HepG2 (cell line): ENCODE data around the gene STK36. TPM values are rescaled to one million over a fixed set of nuclear protein-coding genes. Genes with fewer than 3 reads are reported as not detected.

Experiments
- CBX5 ChIP-seq: sonication (generic); formaldehyde crosslinking; IDR thresholded peaks from 2 replicates; pipeline ENCODE4 v1.4.0; 2020; ENCODE audit warnings: missing genetic modification reagents, borderline replicate concordance
- DR1 ChIP-seq: sonication (generic); formaldehyde crosslinking; IDR thresholded peaks from 2 replicates; pipeline ENCODE4 v1.8.0; 2021; ENCODE audit warnings: mild to moderate bottlenecking, missing genetic modification reagents, inconsistent platforms
- E2F5 ChIP-seq: sonication (generic); formaldehyde crosslinking; conservative IDR thresholded peaks from 2 replicates; pipeline ENCODE4 v1.4.0; 2020; ENCODE audit warnings: missing genetic modification reagents
- FIP1L1 ChIP-seq: fragments of 200-400 bp; formaldehyde crosslinking; IDR thresholded peaks from 2 replicates; pipeline ENCODE4 v1.6.1; 2018; ENCODE audit warnings: low read depth, mild to moderate bottlenecking, low read length, moderate library complexity, borderline replicate concordance; ENCODE audit not compliant: insufficient read depth
- MAFK ChIP-seq, 2 experiments: IDR thresholded peaks in 1 of 2; conservative IDR thresholded peaks in 1 of 2; 2 replicates each; pipeline ENCODE4 v1.6.1; 2011; ENCODE audit warnings: improper control_type of control experiment in 2 of 2, low read length in 2 of 2
- MXD1 ChIP-seq: sonication (generic); formaldehyde crosslinking; IDR thresholded peaks from 2 replicates; pipeline ENCODE4 v1.4.0; 2020; ENCODE audit warnings: mild to moderate bottlenecking, missing genetic modification reagents
- PCBP2 ChIP-seq: fragments of 200-400 bp; formaldehyde crosslinking; optimal IDR thresholded peaks from 2 replicates; pipeline ENCODE3; 2018; ENCODE audit warnings: low read length, low read depth; ENCODE audit not compliant: poor library complexity, severe bottlenecking
- PHF8 ChIP-seq: sonication (generic); formaldehyde crosslinking; IDR thresholded peaks from 2 replicates; pipeline ENCODE4 v1.5.0; 2020; ENCODE audit warnings: missing genetic modification reagents
- POGZ ChIP-seq: sonication (generic); formaldehyde crosslinking; IDR thresholded peaks from 2 replicates; pipeline ENCODE4 v1.4.0; 2020; ENCODE audit warnings: mild to moderate bottlenecking, missing genetic modification reagents
- RARA ChIP-seq: IDR thresholded peaks from 2 replicates; pipeline ENCODE4 v1.6.1; 2016; ENCODE audit warnings: missing genetic modification reagents, missing compliant biosample characterization
- ZKSCAN1 ChIP-seq: fragments of 150-350 bp; IDR thresholded peaks from 2 replicates; pipeline ENCODE4 v1.6.1; 2014; ENCODE audit warnings: low read length
- ZNF224 ChIP-seq: sonication (generic); formaldehyde crosslinking; IDR thresholded peaks from 2 replicates; pipeline ENCODE4 v1.5.0; 2020; ENCODE audit warnings: mild to moderate bottlenecking, missing genetic modification reagents
- ZNF446 ChIP-seq: sonication (generic); formaldehyde crosslinking; IDR thresholded peaks from 2 replicates; pipeline ENCODE4 v1.5.0; 2020; ENCODE audit warnings: mild to moderate bottlenecking, missing genetic modification reagents
- ZNF484 ChIP-seq: sonication (generic); formaldehyde crosslinking; IDR thresholded peaks from 2 replicates; pipeline ENCODE4 v1.5.1; 2020; ENCODE audit warnings: mild to moderate bottlenecking, low read depth, missing genetic modification reagents, borderline replicate concordance
- ZNF513 ChIP-seq: sonication (generic); formaldehyde crosslinking; conservative IDR thresholded peaks from 2 replicates; pipeline ENCODE4 v1.5.0; 2020; ENCODE audit warnings: missing genetic modification reagents
- ZNF530 ChIP-seq: sonication (generic); formaldehyde crosslinking; IDR thresholded peaks from 2 replicates; pipeline ENCODE4 v1.5.0; 2020; ENCODE audit warnings: low read depth, mild to moderate bottlenecking, missing genetic modification reagents
- ZNF737 ChIP-seq: sonication (generic); formaldehyde crosslinking; IDR thresholded peaks from 2 replicates; pipeline ENCODE4 v1.5.0; 2020; ENCODE audit warnings: missing genetic modification reagents, mild to moderate bottlenecking, borderline replicate concordance
- polyA plus RNA-seq, 8 experiments: library from polyadenylated mRNA; depleted of rRNA in 3 of 8; stranded (reverse) in 7 of 8; unstranded in 1 of 8; fragments of >200 nt; fragmentation: Illumina TruSeq in 4 of 8; extraction: Trizol in 4 of 8; gene quantifications; 2 replicates each; pipeline versions ENCODE4 v1.2.1 to v1.2.3, GENCODE V29; 2011 to 2016; ENCODE audit warnings: low read depth in 4 of 8, missing spikeins in 1 of 8, mixed read lengths in 1 of 8; ENCODE audit not compliant: insufficient read depth in 1 of 8
- total RNA-seq, 5 experiments: library from RNA; depleted of rRNA; stranded (reverse); fragments of >200 nt; fragmentation: Illumina TruSeq; extraction: Trizol; gene quantifications; 2 replicates each; pipeline ENCODE4 v1.2.3, GENCODE V29; 2016; ENCODE audit warnings: low read depth in 1 of 5
- TF ChIP-seq, protein P1 (sequence below): sonication (generic); formaldehyde crosslinking; IDR thresholded peaks from 2 replicates; pipeline ENCODE4 v1.4.0; 2020; ENCODE audit warnings: mild to moderate bottlenecking, missing genetic modification reagents, borderline replicate concordance
- TF ChIP-seq, protein P2 (sequence below): sonication (generic); formaldehyde crosslinking; IDR thresholded peaks from 2 replicates; pipeline ENCODE4 v1.8.0; 2022; ENCODE audit warnings: low read depth, missing genetic modification reagents

The STK36 gene
- total and polyA plus RNA-seq, 2 of the 13 experiments (the other 11 are each of a cell fraction or from before 2014, with no cell fraction given), result 45.9 to 83.5 TPM

DNA sequence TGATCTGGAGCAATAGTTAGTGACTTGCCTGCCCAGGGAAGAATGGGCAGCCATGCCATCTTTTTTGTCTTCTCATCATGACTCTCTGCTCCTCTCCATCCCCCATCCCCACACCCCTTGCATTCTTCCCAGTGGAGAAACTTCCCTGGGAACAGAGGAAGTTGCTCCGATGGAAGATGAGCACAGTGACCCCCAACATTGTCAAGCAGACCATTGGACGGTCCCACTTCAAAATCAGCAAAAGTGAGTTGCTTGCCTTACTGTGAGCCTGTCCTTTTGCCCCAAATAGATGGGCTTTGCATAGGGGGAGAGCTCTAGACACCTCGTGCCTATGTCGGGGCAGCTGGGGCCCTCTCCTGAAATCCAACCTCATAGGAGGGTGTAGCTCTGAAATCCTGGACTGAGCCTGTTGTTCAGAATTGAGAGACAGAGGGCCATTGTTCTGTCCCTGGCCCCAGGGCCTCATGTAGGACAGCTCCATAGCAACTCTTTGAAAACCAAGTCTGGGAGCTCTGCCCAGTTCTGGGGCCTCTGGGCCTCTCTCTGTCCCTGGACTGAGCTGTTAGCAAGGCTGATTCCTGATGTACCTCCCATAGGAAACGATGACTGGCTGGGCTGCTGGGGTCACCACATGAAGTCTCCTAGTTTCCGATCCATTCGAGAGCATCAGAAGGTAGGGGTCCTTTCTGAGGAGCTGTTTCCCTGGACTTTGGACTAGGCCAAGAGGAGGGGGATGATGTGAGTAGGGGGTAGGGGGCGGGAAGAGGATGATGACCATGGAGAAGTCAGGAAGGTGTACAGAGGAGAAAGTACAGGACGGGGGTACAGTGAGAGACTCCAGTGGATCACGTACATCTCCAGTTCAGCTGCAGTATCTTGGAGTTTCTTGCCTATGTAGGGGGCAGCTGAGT lies 73.9 kb downstream of the STK36 start (continued):
- TF ChIP-seq, protein P1, sequence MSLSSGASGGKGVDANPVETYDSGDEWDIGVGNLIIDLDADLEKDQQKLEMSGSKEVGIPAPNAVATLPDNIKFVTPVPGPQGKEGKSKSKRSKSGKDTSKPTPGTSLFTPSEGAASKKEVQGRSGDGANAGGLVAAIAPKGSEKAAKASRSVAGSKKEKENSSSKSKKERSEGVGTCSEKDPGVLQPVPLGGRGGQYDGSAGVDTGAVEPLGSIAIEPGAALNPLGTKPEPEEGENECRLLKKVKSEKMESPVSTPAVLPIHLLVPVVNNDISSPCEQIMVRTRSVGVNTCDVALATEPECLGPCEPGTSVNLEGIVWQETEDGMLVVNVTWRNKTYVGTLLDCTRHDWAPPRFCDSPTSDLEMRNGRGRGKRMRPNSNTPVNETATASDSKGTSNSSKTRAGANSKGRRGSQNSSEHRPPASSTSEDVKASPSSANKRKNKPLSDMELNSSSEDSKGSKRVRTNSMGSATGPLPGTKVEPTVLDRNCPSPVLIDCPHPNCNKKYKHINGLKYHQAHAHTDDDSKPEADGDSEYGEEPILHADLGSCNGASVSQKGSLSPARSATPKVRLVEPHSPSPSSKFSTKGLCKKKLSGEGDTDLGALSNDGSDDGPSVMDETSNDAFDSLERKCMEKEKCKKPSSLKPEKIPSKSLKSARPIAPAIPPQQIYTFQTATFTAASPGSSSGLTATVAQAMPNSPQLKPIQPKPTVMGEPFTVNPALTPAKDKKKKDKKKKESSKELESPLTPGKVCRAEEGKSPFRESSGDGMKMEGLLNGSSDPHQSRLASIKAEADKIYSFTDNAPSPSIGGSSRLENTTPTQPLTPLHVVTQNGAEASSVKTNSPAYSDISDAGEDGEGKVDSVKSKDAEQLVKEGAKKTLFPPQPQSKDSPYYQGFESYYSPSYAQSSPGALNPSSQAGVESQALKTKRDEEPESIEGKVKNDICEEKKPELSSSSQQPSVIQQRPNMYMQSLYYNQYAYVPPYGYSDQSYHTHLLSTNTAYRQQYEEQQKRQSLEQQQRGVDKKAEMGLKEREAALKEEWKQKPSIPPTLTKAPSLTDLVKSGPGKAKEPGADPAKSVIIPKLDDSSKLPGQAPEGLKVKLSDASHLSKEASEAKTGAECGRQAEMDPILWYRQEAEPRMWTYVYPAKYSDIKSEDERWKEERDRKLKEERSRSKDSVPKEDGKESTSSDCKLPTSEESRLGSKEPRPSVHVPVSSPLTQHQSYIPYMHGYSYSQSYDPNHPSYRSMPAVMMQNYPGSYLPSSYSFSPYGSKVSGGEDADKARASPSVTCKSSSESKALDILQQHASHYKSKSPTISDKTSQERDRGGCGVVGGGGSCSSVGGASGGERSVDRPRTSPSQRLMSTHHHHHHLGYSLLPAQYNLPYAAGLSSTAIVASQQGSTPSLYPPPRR, result peak; percentile 26; the same call in 1 of the 2 replicates
- TF ChIP-seq FIP1L1, result no peak
- TF ChIP-seq, protein P2, sequence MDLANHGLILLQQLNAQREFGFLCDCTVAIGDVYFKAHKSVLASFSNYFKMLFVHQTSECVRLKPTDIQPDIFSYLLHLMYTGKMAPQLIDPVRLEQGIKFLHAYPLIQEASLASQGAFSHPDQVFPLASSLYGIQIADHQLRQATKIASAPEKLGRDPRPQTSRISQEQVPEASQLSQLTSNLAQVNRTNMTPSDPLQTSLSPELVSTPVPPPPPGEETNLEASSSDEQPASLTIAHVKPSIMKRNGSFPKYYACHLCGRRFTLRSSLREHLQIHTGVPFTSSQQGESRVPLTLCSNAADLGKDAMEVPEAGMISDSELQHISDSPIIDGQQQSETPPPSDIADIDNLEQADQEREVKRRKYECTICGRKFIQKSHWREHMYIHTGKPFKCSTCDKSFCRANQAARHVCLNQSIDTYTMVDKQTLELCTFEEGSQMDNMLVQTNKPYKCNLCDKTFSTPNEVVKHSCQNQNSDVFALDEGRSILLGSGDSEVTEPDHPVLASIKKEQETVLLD, result no peak
- no peak for TF ChIP-seq ZNF513 (CRISPR knock-in tag)
- no peak for TF ChIP-seq ZNF484 (CRISPR knock-in tag)
- no peak for TF ChIP-seq MAFK (conservative IDR thresholded peaks at IDR 0.05 in 1 of 2, IDR thresholded peaks at IDR 0.05 in 1 of 2; ENCODE audit: low read length in 2 of 2)
- no peak for TF ChIP-seq E2F5 (CRISPR knock-in tag)
- no peak for TF ChIP-seq ZKSCAN1
- TF ChIP-seq POGZ (CRISPR knock-in tag), result peak; percentile 44; the same call in 1 of the 2 replicates
- peak; percentile 52; the same call in 1 of the 2 replicates for TF ChIP-seq CBX5
- no peak for TF ChIP-seq ZNF737 (CRISPR knock-in tag)
- no peak for TF ChIP-seq DR1 (CRISPR knock-in tag)
- no peak for TF ChIP-seq ZNF224
- no peak for TF ChIP-seq ZNF446 (CRISPR knock-in tag)
- TF ChIP-seq MXD1, result no peak
- TF ChIP-seq PHF8 (CRISPR knock-in tag), result no peak
- no peak for TF ChIP-seq ZNF530
- no peak for TF ChIP-seq PCBP2
- peak; percentile 58 for TF ChIP-seq RARA (CRISPR knock-in tag)
